Ovary (tissue), 9 donors: ENCODE data around the gene AFF1. TPM values are rescaled to one million over a fixed set of nuclear protein-coding genes. Genes with fewer than 3 reads are reported as not detected.
"Not testable (repeated sequence)": the region's sequence is repeated elsewhere in the genome, so short reads cannot be mapped to it uniquely, and the experiment has no call there.

Experiments used
- DNase-seq, 5 donors: peaks; one replicate each; pipeline ENCODE4 v3.0.0-alpha.2; 2019 to 2020
- H3K27ac ChIP-seq, 2 donors: fragments of 200-600 bp; one replicate each; pipeline versions ENCODE4 v1.5.1 to v1.8.0; 2019 to 2022
- H3K27me3 ChIP-seq: fragments of 200-600 bp; one replicate; pipeline ENCODE4 v1.8.0; 2022
- H3K36me3 ChIP-seq: fragments of 200-600 bp; sonication (generic); one replicate; pipeline ENCODE4 v1.5.1; 2019
- H3K4me1 ChIP-seq: one replicate; pipeline ENCODE4 v1.8.1; 2013; ENCODE audit warnings: mild to moderate bottlenecking, moderate library complexity; ENCODE audit not compliant: insufficient read depth
- H3K4me3 ChIP-seq: fragments of 200-600 bp; sonication (generic); one replicate; pipeline ENCODE4 v1.5.1; 2017
- H3K9me3 ChIP-seq, 2 donors: fragments of 200-600 bp in 1 of 2; sonication (generic) in 1 of 2; one replicate each; pipeline versions ENCODE4 v1.5.1 to v1.8.1; 2013 to 2019; ENCODE audit warnings: mild to moderate bottlenecking in 1 of 2, moderate library complexity in 1 of 2
- EP300 ChIP-seq: sonication (generic); formaldehyde crosslinking; IDR thresholded peaks from one replicate; pipeline ENCODE4 v1.6.1; 2017; ENCODE audit warnings: antibody characterized with exemption
- POLR2A ChIP-seq: fragments of 450-650 bp; IDR thresholded peaks from one replicate; pipeline ENCODE4 v1.6.1; 2017; ENCODE audit warnings: antibody characterized with exemption, mild to moderate bottlenecking, moderate library complexity
- WGBS, 3 donors: extraction: QIAGEN DNeasy Blood & Tissue Kit in 1 of 3; methylation state at CpG; one replicate each; pipeline versions ENCODE4 v1.1.5 to v1.1.7; 2013 to 2017; 5-methylcytosine and 5-hydroxymethylcytosine counted together
- intact Hi-C, 4 donors: fragments of 100-400 bp; cut with DNase I; formaldehyde crosslinking; loops; one replicate each; pipeline versions ENCODE4 v1.11.0 to v1.15.1; 2022 to 2023
- polyA plus RNA-seq, 2 donors: library from polyadenylated mRNA; stranded (reverse); fragments of 200-250 nt in 1 of 2; fragments of 350-450 nt in 1 of 2; fragmentation: Illumina TruSeq in 1 of 2; extraction: RNeasy Lipid Tissue Mini Kit (QIAGEN cat#74804) in 1 of 2; gene quantifications; one replicate each; pipeline ENCODE4 v1.2.3, GENCODE V29; 2013 to 2014
- total RNA-seq, 7 donors: library from RNA; depleted of rRNA in 2 of 7; stranded (reverse); fragments of >200 nt in 2 of 7; fragmentation: NEBNext Ultra II Directional in 3 of 7; extraction: Animal tissue kit (Norgen Biotek cat#: 25700) in 3 of 7; gene quantifications; one replicate each; pipeline versions ENCODE4 v1.1.0 to v1.2.4, GENCODE V29; 2016 to 2023
- TF ChIP-seq, protein P1 (sequence below), 3 donors: fragments of 450-650 bp in 2 of 3; fragments of 200-600 bp in 1 of 3; IDR thresholded peaks; one replicate each; pipeline versions ENCODE4 v1.5.1 to v1.8.0; 2016 to 2022; ENCODE audit warnings: antibody characterized with exemption in 3 of 3, mild to moderate bottlenecking in 1 of 3
- donor health status: DM: no; HTN: no; CAD: no; lungs with moderate emphysema.
- donor health status: DM: no; HTN: no; CAD: no.
- donor health status: Bipolar disorder and iron deficiency.
- donor health status: DM: yes; HTN: yes; CAD: no.
- donor health status: DM: no; HTN: no; CAD: no.
- donor health status: DM: yes; HTN: yes; CAD: no.

AFF1 gene
- total and polyA plus RNA-seq, 9 donors = 26.0 to 107 (median 76.7) TPM

DNA sequence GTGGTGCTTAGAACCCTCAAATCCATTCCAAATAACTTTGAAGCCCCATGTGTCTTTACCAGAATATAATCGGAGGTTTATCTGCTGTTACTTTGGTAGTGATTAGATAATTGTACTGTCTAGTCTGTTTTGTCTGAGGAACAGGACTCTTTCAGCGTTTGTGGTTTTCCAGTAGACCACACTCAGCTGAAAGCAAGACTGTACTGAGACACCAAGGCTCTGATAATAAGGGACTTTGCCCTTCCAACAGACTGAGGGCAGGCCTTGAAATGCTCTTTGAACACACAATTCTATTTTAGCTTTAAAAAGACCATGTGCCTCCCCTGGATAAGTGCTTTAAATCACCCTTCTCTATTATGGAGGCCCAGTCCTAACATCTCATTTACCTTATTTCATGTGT is 209.5 kb downstream of the AFF1 start:
- no peaks in the 10 kb centered on the region for H3K9me3 ChIP-seq
- H3K4me3 ChIP-seq = no peak overlapping the region
- intact Hi-C loops = loop anchor here in 2 of 4 donors (10.0 kb wide), 1 partner anchor 90 kb away; no protein-coding TSS in a partner anchor
- H3K27me3 ChIP-seq = no peaks in the 10 kb centered on the region
- TF ChIP-seq, protein P1, sequence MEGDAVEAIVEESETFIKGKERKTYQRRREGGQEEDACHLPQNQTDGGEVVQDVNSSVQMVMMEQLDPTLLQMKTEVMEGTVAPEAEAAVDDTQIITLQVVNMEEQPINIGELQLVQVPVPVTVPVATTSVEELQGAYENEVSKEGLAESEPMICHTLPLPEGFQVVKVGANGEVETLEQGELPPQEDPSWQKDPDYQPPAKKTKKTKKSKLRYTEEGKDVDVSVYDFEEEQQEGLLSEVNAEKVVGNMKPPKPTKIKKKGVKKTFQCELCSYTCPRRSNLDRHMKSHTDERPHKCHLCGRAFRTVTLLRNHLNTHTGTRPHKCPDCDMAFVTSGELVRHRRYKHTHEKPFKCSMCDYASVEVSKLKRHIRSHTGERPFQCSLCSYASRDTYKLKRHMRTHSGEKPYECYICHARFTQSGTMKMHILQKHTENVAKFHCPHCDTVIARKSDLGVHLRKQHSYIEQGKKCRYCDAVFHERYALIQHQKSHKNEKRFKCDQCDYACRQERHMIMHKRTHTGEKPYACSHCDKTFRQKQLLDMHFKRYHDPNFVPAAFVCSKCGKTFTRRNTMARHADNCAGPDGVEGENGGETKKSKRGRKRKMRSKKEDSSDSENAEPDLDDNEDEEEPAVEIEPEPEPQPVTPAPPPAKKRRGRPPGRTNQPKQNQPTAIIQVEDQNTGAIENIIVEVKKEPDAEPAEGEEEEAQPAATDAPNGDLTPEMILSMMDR (IDR thresholded peaks at IDR 0.05) = no peak
- TF ChIP-seq POLR2A (no peak), EP300 (no peak)
- 20 to 48% (median 23%) methylated on average over 2 of the region's 2 CpGs for WGBS, 3 donors
- no peaks in the 10 kb centered on the region for H3K4me1 ChIP-seq
- no peak for DNase-seq
- H3K36me3 ChIP-seq = no peaks in the 10 kb centered on the region
- H3K27ac ChIP-seq = no peak overlapping the region

DNA sequence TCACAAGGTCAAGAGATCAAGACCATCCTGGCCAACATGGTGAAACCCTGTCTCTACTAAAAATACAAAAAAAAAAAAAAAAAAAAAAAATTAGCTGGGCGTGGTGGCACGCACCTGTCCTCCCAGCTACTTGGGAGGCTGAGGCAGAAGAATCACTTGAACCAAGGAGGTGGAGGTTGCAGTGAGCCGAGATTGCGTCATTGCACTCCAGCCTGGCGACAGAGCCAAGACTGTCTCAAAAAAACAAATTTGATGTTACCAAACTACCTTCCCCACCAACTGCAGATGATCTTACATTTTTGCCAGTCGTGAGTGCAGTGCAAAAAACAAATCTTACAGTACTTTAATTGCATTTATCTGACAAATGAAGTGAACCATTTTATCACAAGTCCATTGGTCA is 211.1 kb downstream of the AFF1 start:
- H3K27ac ChIP-seq, H3K27me3 ChIP-seq, DNase-seq, H3K9me3 ChIP-seq, H3K4me1 ChIP-seq, H3K4me3 ChIP-seq, H3K36me3 ChIP-seq: not testable (repeated sequence)
- WGBS, 3 donors = 95 to 99% (median 95%) methylated on average over 6 of the region's 6 CpGs
- intact Hi-C loops = loop anchor here in 2 of 4 donors (10.0 kb wide), 1 partner anchor 89 kb away; no protein-coding TSS in a partner anchor

DNA sequence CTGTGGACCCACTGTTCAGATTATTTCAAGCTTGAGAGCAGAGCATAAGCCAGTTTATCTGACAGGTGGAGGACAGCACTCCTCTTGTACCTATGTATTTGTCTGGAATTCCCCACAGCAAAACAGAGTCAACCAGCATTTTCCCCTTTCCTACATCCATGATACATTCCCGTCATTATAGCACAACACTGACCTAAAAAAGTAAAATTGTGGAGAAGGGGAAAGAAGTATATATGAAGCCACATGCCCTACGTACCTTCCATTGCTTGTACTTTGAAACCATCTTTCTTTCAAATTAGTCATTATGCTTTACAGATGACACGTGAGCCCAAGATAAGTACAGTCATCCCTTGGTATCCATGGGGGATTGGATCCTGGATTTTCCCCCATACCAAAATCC is 212.3 kb downstream of the AFF1 start:
- Histone ChIP-seq H3K9me3 (no peaks in the 10 kb centered on the region), H3K4me3 (no peak overlapping the region), H3K36me3 (no peaks in the 10 kb centered on the region), H3K4me1 (no peaks in the 10 kb centered on the region), H3K27ac (no peak overlapping the region), H3K27me3 (no peaks in the 10 kb centered on the region)
- intact Hi-C loops = loop anchor here in 2 of 4 donors (10.0 kb wide), 1 partner anchor 88 kb away; no protein-coding TSS in a partner anchor
- DNase-seq = no peak
- TF ChIP-seq EP300 (no peak), POLR2A (no peak)
- TF ChIP-seq, protein P1 (IDR thresholded peaks at IDR 0.05) = no peak
- WGBS, 3 donors = 86 to 87% (median 86%) methylated on average over 3 of the region's 3 CpGs

DNA sequence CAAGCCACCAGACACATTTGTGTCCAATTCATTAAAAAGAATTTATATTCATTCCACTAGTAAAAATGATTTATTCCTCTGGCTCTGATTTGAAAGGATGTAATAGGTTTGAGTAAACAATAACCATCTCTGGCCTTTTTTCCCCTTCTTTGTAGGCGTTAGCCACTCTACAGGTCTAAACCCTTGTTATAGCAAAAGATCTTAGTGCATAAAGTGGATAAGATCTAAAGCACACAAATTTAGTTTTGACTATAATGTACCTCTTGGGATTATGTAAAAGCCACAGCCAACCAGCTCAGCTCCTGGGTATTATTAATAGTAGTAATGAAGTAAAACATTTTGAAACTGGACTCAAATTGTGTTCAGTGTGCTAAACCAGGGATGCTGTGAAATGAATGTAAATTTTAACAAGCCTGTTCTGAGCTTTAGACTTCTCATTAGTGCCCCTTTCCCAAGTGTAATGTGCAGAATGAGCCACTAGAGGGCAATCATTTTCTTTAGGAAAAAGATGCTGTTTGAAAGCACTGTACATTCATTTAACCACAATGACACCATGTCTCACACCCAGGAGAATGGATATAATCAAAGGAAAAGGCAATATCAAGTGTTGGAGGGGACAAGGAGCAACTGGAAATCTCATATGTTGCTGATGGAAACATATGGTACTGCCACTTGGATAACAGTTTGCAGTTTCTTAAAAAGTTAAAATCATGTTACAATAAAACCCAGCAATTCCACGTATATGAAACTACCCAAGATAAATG is 215.9 kb downstream of the AFF1 start:
- WGBS, 3 donors = 26 to 40% (median 28%) methylated on average over 2 of the region's 2 CpGs
- H3K4me3 ChIP-seq = no peak overlapping the region
- no peak overlapping the region for H3K27ac ChIP-seq
- no peaks in the 10 kb centered on the region for H3K36me3 ChIP-seq
- DNase-seq = peak in 2 of 5 donors; percentile 12 to 47
- H3K27me3 ChIP-seq = no peaks in the 10 kb centered on the region
- no peaks in the 10 kb centered on the region for H3K9me3 ChIP-seq
- no peak for TF ChIP-seq POLR2A
- TF ChIP-seq EP300 = no peak
- TF ChIP-seq, protein P1 (IDR thresholded peaks at IDR 0.05) = peak; percentile 31 to 82 (median 79)
- intact Hi-C loops = loop anchor here in 2 of 4 donors (5.0 to 10.0 kb wide), 2 partner anchors 84 to 87 kb away; no protein-coding TSS in a partner anchor
- no peaks in the 10 kb centered on the region for H3K4me1 ChIP-seq

DNA sequence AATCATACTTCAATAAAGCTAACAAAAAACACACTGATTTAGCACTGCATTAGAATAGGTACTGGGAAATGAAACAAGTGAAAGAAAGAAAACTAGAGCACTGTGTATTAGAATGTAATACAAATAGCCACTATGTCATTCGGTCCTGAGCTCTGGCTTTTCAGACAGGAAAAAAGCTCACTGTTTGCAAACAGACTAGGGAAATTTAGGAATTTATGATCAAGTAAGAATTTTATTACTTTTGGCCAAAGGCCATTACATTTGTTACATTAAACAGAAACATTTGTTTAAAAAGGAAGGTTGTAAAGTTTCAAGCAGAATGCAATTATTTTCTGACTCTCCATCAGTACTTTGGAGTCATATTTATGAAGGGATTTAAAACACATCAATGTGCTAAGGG is 216.9 kb downstream of the AFF1 start:
- Histone ChIP-seq H3K27me3 (no peaks in the 10 kb centered on the region), H3K4me3 (no peak overlapping the region), H3K9me3 (no peaks in the 10 kb centered on the region), H3K36me3 (no peaks in the 10 kb centered on the region), H3K4me1 (no peaks in the 10 kb centered on the region), H3K27ac (no peak overlapping the region)
- no peak for DNase-seq
- TF ChIP-seq, protein P1 (IDR thresholded peaks at IDR 0.05) = no peak
- TF ChIP-seq EP300 (no peak), POLR2A (no peak)
- intact Hi-C loops = loop anchor here in 2 of 4 donors (5.0 to 10.0 kb wide), 2 partner anchors 83 to 86 kb away; no protein-coding TSS in a partner anchor
- 34 to 42% (median 40%) methylated on average over 1 of the region's 1 CpG for WGBS, 3 donors
